ENCODE data around the gene CLCN2. TPM values are rescaled to one million over a fixed set of nuclear protein-coding genes. Genes with fewer than 3 reads are reported as not detected.

The CLCN2 gene
- total and polyA plus RNA-seq, 2 of the 8 experiments (the other 6 are each of a cell fraction or from before 2014, with no cell fraction given), result 13.7 to 16.1 TPM

GRCh38 chr3:184373422-184373821 is 12.0 kb upstream of the CLCN2 start:
- CTCF ChIA-PET (ENCODE audit: partially characterized antibody), result interaction anchor here (0.9 to 11.5 kb wide), 20 partner anchors 10 to 173 kb away, joined by 3 to 223 read pairs (median 18); partner anchors contain the start of genes CHRD, CLCN2 and FAM131A
- POLR2A ChIA-PET (ENCODE audit: partially characterized antibody), result interaction anchor here (0.6 to 4.2 kb wide), 4 partner anchors 11 to 293 kb away, joined by 3 to 32 read pairs (median 3); partner anchors contain the start of genes CLCN2 and POLR2H
- no peak for FAIRE-seq
- TF ChIP-seq ASH2L (IDR thresholded peaks at IDR 0.05; ENCODE audit: low read length) (no peak), E2F6 (IDR thresholded peaks at IDR 0.05) (no peak)

More at GRCh38 chr3:184373422-184373821, 12.0 kb upstream of the CLCN2 start:
- no peaks in the 10 kb centered on the region; the same call in 1 of the 2 replicates for H3K23me2 ChIP-seq (ENCODE audit: low read depth, low read length)
- no peak overlapping the region for H2BK15ac ChIP-seq (ENCODE audit: low read length)
- H3K4me2 ChIP-seq (ENCODE audit: insufficient read depth in 1 of 2, low read depth in 2 of 2, low read length in 2 of 2), result no peak overlapping the region
- H4K91ac ChIP-seq (replicated peaks; ENCODE audit: insufficient read length, low read length), result no peak overlapping the region
- no peak overlapping the region for H3K23ac ChIP-seq (ENCODE audit: insufficient read length)
- peaks cover 0 to 9% (median 7%) of the 10 kb centered on the region in 4 experiments; a peak in 6 of 7 replicates for H3K27me3 ChIP-seq (replicated peaks in 1 of 4; ENCODE audit: control insufficient read depth in 3 of 4, extremely low read depth in 1 of 4, insufficient read depth in 3 of 4, low read length in 3 of 4)
- no peaks in the 10 kb centered on the region for H3K9me3 ChIP-seq (ENCODE audit: insufficient read depth in 2 of 2, low read depth in 1 of 2, low read length in 1 of 2)
- no peak overlapping the region for H4K8ac ChIP-seq (ENCODE audit: extremely low read depth, insufficient read depth, low read length)
- peaks cover 4 to 18% (median 15%) of the 10 kb centered on the region in 4 experiments for H3K4me1 ChIP-seq (replicated peaks in 1 of 4; ENCODE audit: control insufficient read depth in 3 of 4, insufficient read depth in 4 of 4, low read length in 3 of 4)
- 85% methylated on average over 6 of the region's 6 CpGs; no CpG with 5 or more reads in 1 of the 2 experiments for WGBS, 2 experiments (ENCODE audit: extremely low coverage in 1 of 2, insufficient coverage in 1 of 2, insufficient read length in 1 of 2, insufficient replicate concordance in 2 of 2, low coverage in 1 of 2, low lambda C conversion rate in 2 of 2, missing lambda C conversion rate in 1 of 2)
- H3K36me3 ChIP-seq (ENCODE audit: control insufficient read depth in 2 of 4, insufficient read depth in 4 of 4, low read length in 3 of 4), result peaks cover 0 to 5% (median 4%) of the 10 kb centered on the region in 4 experiments; a peak in 6 of 8 replicates
- no peak overlapping the region for H3K4ac ChIP-seq (replicated peaks; ENCODE audit: insufficient read length, low read depth, low read length)
- no peak overlapping the region for H2BK20ac ChIP-seq (ENCODE audit: low read length)
- no peak overlapping the region for H3K4me3 ChIP-seq (ENCODE audit: extremely low read depth in 1 of 4, insufficient read depth in 2 of 4, low read depth in 3 of 4, low read length in 4 of 4)
- no peak for DNase-seq (ENCODE audit: low read depth in 1 of 2, low spot score in 2 of 2)
- no peak overlapping the region for H2AK5ac ChIP-seq (ENCODE audit: low read depth, low read length)
- H2BK5ac ChIP-seq (ENCODE audit: low read depth, low read length), result no peak overlapping the region
- no peaks in the 10 kb centered on the region for H3K79me1 ChIP-seq (ENCODE audit: low read depth, low read length)
- H2BK120ac ChIP-seq (replicated peaks; ENCODE audit: low read depth, low read length), result no peak overlapping the region
- H3K27ac ChIP-seq (ENCODE audit: low read depth, low read length), result no peak overlapping the region
- H3K14ac ChIP-seq (ENCODE audit: insufficient read length), result no peak overlapping the region
- no peak overlapping the region for H3K56ac ChIP-seq (replicated peaks; ENCODE audit: insufficient read length, low read depth, low read length)
- no peak overlapping the region for H4K5ac ChIP-seq (ENCODE audit: insufficient read length, low read depth, low read length)
- H3K9ac ChIP-seq (replicated peaks in 1 of 4; ENCODE audit: extremely low read depth in 1 of 4, low read depth in 3 of 4, low read length in 3 of 4), result no peak overlapping the region
- no peak overlapping the region for H2BK12ac ChIP-seq (ENCODE audit: low read depth, low read length)
- no peak overlapping the region for H2AFZ ChIP-seq (ENCODE audit: low read length)
- no peaks in the 10 kb centered on the region for H3K79me2 ChIP-seq (ENCODE audit: control insufficient read depth in 1 of 2, insufficient read depth in 2 of 2, low read length in 2 of 2)
- no peak overlapping the region for H3K18ac ChIP-seq (ENCODE audit: extremely low read depth, low read length)
- peaks cover 0 to 5% of the 10 kb centered on the region in 2 experiments for H4K20me1 ChIP-seq (replicated peaks in 1 of 2; ENCODE audit: control insufficient read depth in 1 of 2, insufficient read depth in 2 of 2, low read length in 2 of 2)
